ENCODE data around the gene LRRC17. TPM values are rescaled to one million over a fixed set of nuclear protein-coding genes. Genes with fewer than 3 reads are reported as not detected.
"Not testable (repeated sequence)": the region's sequence is repeated elsewhere in the genome, so short reads cannot be mapped to it uniquely, and the experiment has no call there.

The LRRC17 gene
- polyA plus RNA-seq, 1 experiment = 964 TPM

GRCh38 chr7:102943423-102944169 is 30.8 kb downstream of the LRRC17 start:
- Histone ChIP-seq H3K27me3 (ENCODE audit: control insufficient read depth, insufficient read depth, low read length) (no peaks in the 10 kb centered on the region), H3K4me3 (ENCODE audit: low read depth, low read length) (no peak overlapping the region), H3K9me3 (ENCODE audit: control insufficient read depth, insufficient read depth, low read length) (no peaks in the 10 kb centered on the region), H3K27ac (ENCODE audit: low read depth, low read length) (no peak overlapping the region)
- POLR2A ChIA-PET = no interaction called here
- CTCF ChIA-PET = interaction anchor here (0.6 to 0.9 kb wide), 2 partner anchors 118 kb away, joined by 4 to 6 read pairs; no protein-coding TSS in a partner anchor
- no peak for TF ChIP-seq CTCF (IDR thresholded peaks at IDR 0.05; ENCODE audit: low read depth, low read length)
- DNase-seq (ENCODE audit: low read depth, low spot score) = no peak

GRCh38 chr7:102944241-102944640 is 31.4 kb downstream of the LRRC17 start:
- no peak overlapping the region for H3K4me3 ChIP-seq (ENCODE audit: low read depth, low read length)
- CTCF ChIA-PET = interaction anchor here (0.6 kb wide), 1 partner anchor 118 kb away, joined by 4 read pairs; no protein-coding TSS in a partner anchor
- DNase-seq (ENCODE audit: low read depth, low spot score) = no peak
- TF ChIP-seq CTCF (IDR thresholded peaks at IDR 0.05; ENCODE audit: low read depth, low read length) = no peak
- POLR2A ChIA-PET = no interaction called here
- no peaks in the 10 kb centered on the region for H3K27me3 ChIP-seq (ENCODE audit: control insufficient read depth, insufficient read depth, low read length)
- H3K9me3 ChIP-seq (ENCODE audit: control insufficient read depth, insufficient read depth, low read length) = no peaks in the 10 kb centered on the region
- no peak overlapping the region for H3K27ac ChIP-seq (ENCODE audit: low read depth, low read length)

- TF ChIP-seq CTCF (IDR thresholded peaks at IDR 0.05; ENCODE audit: low read depth, low read length) = no peak
- Histone ChIP-seq H3K27me3 (ENCODE audit: control insufficient read depth, insufficient read depth, low read length) (no peaks in the 10 kb centered on the region), H3K27ac (ENCODE audit: low read depth, low read length) (no peak overlapping the region), H3K9me3 (ENCODE audit: control insufficient read depth, insufficient read depth, low read length) (no peaks in the 10 kb centered on the region), H3K4me3 (ENCODE audit: low read depth, low read length) (no peak overlapping the region)
- no peak for DNase-seq (ENCODE audit: low read depth, low spot score)
- ChIA-PET POLR2A (no interaction called here), CTCF (no interaction called here)
These were observed 39.0 kb downstream of the LRRC17 start for GRCh38 chr7:102951839-102952238.

- ChIA-PET CTCF (no interaction called here), POLR2A (no interaction called here)
- H3K27me3 ChIP-seq (ENCODE audit: control insufficient read depth, insufficient read depth, low read length) = no peaks in the 10 kb centered on the region
- no peak overlapping the region for H3K27ac ChIP-seq (ENCODE audit: low read depth, low read length)
- no peak for TF ChIP-seq CTCF (IDR thresholded peaks at IDR 0.05; ENCODE audit: low read depth, low read length)
- no peak overlapping the region for H3K4me3 ChIP-seq (ENCODE audit: low read depth, low read length)
- H3K9me3 ChIP-seq (ENCODE audit: control insufficient read depth, insufficient read depth, low read length) = no peaks in the 10 kb centered on the region
- no peak for DNase-seq (ENCODE audit: low read depth, low spot score)
These were observed 40.6 kb downstream of the LRRC17 start for GRCh38 chr7:102953406-102953805.

- H3K4me3 ChIP-seq (ENCODE audit: low read depth, low read length); DNase-seq (ENCODE audit: low read depth, low spot score); POLR2A ChIA-PET; H3K27ac ChIP-seq (ENCODE audit: low read depth, low read length); H3K27me3 ChIP-seq (ENCODE audit: control insufficient read depth, insufficient read depth, low read length); CTCF ChIA-PET; H3K9me3 ChIP-seq (ENCODE audit: control insufficient read depth, insufficient read depth, low read length): not testable (repeated sequence)
These were observed 41.6 kb downstream of the LRRC17 start for GRCh38 chr7:102954359-102954758.

- H3K27ac ChIP-seq (ENCODE audit: low read depth, low read length); H3K27me3 ChIP-seq (ENCODE audit: control insufficient read depth, insufficient read depth, low read length); H3K9me3 ChIP-seq (ENCODE audit: control insufficient read depth, insufficient read depth, low read length); POLR2A ChIA-PET; H3K4me3 ChIP-seq (ENCODE audit: low read depth, low read length); DNase-seq (ENCODE audit: low read depth, low spot score); CTCF ChIA-PET: not testable (repeated sequence)
These were observed 45.2 kb downstream of the LRRC17 start for GRCh38 chr7:102958004-102958403.

GRCh38 chr7:102961993-102962392 is 49.2 kb downstream of the LRRC17 start:
- H3K27me3 ChIP-seq (ENCODE audit: control insufficient read depth, insufficient read depth, low read length); POLR2A ChIA-PET; H3K27ac ChIP-seq (ENCODE audit: low read depth, low read length); H3K9me3 ChIP-seq (ENCODE audit: control insufficient read depth, insufficient read depth, low read length); DNase-seq (ENCODE audit: low read depth, low spot score); CTCF ChIA-PET; H3K4me3 ChIP-seq (ENCODE audit: low read depth, low read length): not testable (repeated sequence)

Data from AG04450 (cell line).